Measurements from ENCODE around the gene PPIA. TPM values are rescaled to one million over a fixed set of nuclear protein-coding genes. Genes with fewer than 3 reads are reported as not detected.

PPIA gene
- polyA plus RNA-seq, 1 donor from 2014 or later = 2,769 TPM

- no peaks in the 10 kb centered on the region for H3K9me2 ChIP-seq (ENCODE audit: insufficient read depth, low read length)
- H3K4me3 ChIP-seq (ENCODE audit: low read length) = no peak overlapping the region
- no peaks in the 10 kb centered on the region for H3K27me3 ChIP-seq (ENCODE audit: insufficient read depth, low read depth, low read length)
- H3K4me2 ChIP-seq (ENCODE audit: low read length) = no peak overlapping the region
- H3K79me2 ChIP-seq (replicated peaks; ENCODE audit: insufficient read depth, low read length) = peaks cover 29% of the 10 kb centered on the region
- no peak overlapping the region for H3K9ac ChIP-seq (ENCODE audit: low read length)
- no peak overlapping the region for H3K27ac ChIP-seq (ENCODE audit: low read length)
- TF ChIP-seq TAF1 (IDR thresholded peaks at IDR 0.05; ENCODE audit: low read depth) (no peak), EP300 (conservative IDR thresholded peaks at IDR 0.05; ENCODE audit: poor library complexity, severe bottlenecking) (no peak), RAD21 (conservative IDR thresholded peaks at IDR 0.05) (no peak), POLR2AphosphoS5 (IDR thresholded peaks at IDR 0.05) (no peak), EZH2 (IDR thresholded peaks at IDR 0.05; ENCODE audit: borderline replicate concordance, insufficient read depth, low read length, poor library complexity, severe bottlenecking) (no peak), SMC3 (conservative IDR thresholded peaks at IDR 0.05; ENCODE audit: poor library complexity) (no peak)
- TF ChIP-seq, protein P1, sequence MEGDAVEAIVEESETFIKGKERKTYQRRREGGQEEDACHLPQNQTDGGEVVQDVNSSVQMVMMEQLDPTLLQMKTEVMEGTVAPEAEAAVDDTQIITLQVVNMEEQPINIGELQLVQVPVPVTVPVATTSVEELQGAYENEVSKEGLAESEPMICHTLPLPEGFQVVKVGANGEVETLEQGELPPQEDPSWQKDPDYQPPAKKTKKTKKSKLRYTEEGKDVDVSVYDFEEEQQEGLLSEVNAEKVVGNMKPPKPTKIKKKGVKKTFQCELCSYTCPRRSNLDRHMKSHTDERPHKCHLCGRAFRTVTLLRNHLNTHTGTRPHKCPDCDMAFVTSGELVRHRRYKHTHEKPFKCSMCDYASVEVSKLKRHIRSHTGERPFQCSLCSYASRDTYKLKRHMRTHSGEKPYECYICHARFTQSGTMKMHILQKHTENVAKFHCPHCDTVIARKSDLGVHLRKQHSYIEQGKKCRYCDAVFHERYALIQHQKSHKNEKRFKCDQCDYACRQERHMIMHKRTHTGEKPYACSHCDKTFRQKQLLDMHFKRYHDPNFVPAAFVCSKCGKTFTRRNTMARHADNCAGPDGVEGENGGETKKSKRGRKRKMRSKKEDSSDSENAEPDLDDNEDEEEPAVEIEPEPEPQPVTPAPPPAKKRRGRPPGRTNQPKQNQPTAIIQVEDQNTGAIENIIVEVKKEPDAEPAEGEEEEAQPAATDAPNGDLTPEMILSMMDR (IDR thresholded peaks at IDR 0.05; ENCODE audit: poor library complexity, severe bottlenecking) = no peak
- TF ChIP-seq, protein P2, sequence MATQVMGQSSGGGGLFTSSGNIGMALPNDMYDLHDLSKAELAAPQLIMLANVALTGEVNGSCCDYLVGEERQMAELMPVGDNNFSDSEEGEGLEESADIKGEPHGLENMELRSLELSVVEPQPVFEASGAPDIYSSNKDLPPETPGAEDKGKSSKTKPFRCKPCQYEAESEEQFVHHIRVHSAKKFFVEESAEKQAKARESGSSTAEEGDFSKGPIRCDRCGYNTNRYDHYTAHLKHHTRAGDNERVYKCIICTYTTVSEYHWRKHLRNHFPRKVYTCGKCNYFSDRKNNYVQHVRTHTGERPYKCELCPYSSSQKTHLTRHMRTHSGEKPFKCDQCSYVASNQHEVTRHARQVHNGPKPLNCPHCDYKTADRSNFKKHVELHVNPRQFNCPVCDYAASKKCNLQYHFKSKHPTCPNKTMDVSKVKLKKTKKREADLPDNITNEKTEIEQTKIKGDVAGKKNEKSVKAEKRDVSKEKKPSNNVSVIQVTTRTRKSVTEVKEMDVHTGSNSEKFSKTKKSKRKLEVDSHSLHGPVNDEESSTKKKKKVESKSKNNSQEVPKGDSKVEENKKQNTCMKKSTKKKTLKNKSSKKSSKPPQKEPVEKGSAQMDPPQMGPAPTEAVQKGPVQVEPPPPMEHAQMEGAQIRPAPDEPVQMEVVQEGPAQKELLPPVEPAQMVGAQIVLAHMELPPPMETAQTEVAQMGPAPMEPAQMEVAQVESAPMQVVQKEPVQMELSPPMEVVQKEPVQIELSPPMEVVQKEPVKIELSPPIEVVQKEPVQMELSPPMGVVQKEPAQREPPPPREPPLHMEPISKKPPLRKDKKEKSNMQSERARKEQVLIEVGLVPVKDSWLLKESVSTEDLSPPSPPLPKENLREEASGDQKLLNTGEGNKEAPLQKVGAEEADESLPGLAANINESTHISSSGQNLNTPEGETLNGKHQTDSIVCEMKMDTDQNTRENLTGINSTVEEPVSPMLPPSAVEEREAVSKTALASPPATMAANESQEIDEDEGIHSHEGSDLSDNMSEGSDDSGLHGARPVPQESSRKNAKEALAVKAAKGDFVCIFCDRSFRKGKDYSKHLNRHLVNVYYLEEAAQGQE (IDR thresholded peaks at IDR 0.05; ENCODE audit: borderline replicate concordance) = no peak
- peaks cover 4% of the 10 kb centered on the region for H3K36me3 ChIP-seq (ENCODE audit: insufficient read depth, low read length)
- H3K9me3 ChIP-seq (ENCODE audit: low read length) = no peaks in the 10 kb centered on the region
- no peak overlapping the region for H2AFZ ChIP-seq (ENCODE audit: low read depth, low read length)
- H4K20me1 ChIP-seq (ENCODE audit: insufficient read depth) = peaks cover 17% of the 10 kb centered on the region
- H3F3A ChIP-seq (ENCODE audit: insufficient read depth, low read length, poor library complexity, severe bottlenecking) = no peaks in the 10 kb centered on the region
Measured at GRCh38 chr7:44757311-44757710, 39.2 kb upstream of the PPIA start.

GRCh38 chr7:44757739-44758138, 38.7 kb upstream of the PPIA start:
- Histone ChIP-seq H3K9me3 (ENCODE audit: low read length) (no peaks in the 10 kb centered on the region), H3K9me2 (ENCODE audit: insufficient read depth, low read length) (no peaks in the 10 kb centered on the region), H3K27ac (ENCODE audit: low read length) (no peak overlapping the region), H3K36me3 (ENCODE audit: insufficient read depth, low read length) (peaks cover 4% of the 10 kb centered on the region), H3K27me3 (ENCODE audit: insufficient read depth, low read depth, low read length) (no peaks in the 10 kb centered on the region), H3K79me2 (replicated peaks; ENCODE audit: insufficient read depth, low read length) (peaks cover 25% of the 10 kb centered on the region), H2AFZ (ENCODE audit: low read depth, low read length) (no peak overlapping the region), H3F3A (ENCODE audit: insufficient read depth, low read length, poor library complexity, severe bottlenecking) (no peaks in the 10 kb centered on the region), H4K20me1 (ENCODE audit: insufficient read depth) (peaks cover 17% of the 10 kb centered on the region), H3K4me3 (ENCODE audit: low read length) (no peak overlapping the region), H3K9ac (ENCODE audit: low read length) (no peak overlapping the region), H3K4me2 (ENCODE audit: low read length) (no peak overlapping the region)
- TF ChIP-seq POLR2AphosphoS5 (IDR thresholded peaks at IDR 0.05) = no peak
- no peak for TF ChIP-seq SMC3 (conservative IDR thresholded peaks at IDR 0.05; ENCODE audit: poor library complexity)
- TF ChIP-seq TAF1 (IDR thresholded peaks at IDR 0.05; ENCODE audit: low read depth) = no peak
- no peak for TF ChIP-seq EP300 (conservative IDR thresholded peaks at IDR 0.05; ENCODE audit: poor library complexity, severe bottlenecking)
- no peak for TF ChIP-seq EZH2 (IDR thresholded peaks at IDR 0.05; ENCODE audit: borderline replicate concordance, insufficient read depth, low read length, poor library complexity, severe bottlenecking)
- no peak for TF ChIP-seq MXI1 (conservative IDR thresholded peaks at IDR 0.05; ENCODE audit: poor library complexity, severe bottlenecking)

Data from neural cell (in vitro differentiated cells).